SH-SY5Y (cell line): ENCODE results near the gene GAST.

ENCODE experiments used
- GATA2 ChIP-seq: IDR thresholded peaks from 2 replicates; pipeline ENCODE4 v1.6.1; 2011; ENCODE audit warnings: mild to moderate bottlenecking, low read depth, low read length
- GATA3 ChIP-seq: IDR thresholded peaks from 2 replicates; pipeline ENCODE4 v1.6.1; 2011; ENCODE audit warnings: low read depth, mild to moderate bottlenecking, low read length, moderate library complexity

GRCh38 chr17:41741709-41742108 lies 29.6 kb downstream of the GAST start:
- TF ChIP-seq GATA2 (no peak), GATA3 (no peak)
